NCI-H526 treated with DMSO at 0.1 percent for 48 hours (cell line): ENCODE results near the gene LYST.
"Not testable (repeated sequence)": the region's sequence is repeated elsewhere in the genome, so short reads cannot be mapped to it uniquely, and the experiment has no call there.

Source experiments
- DNase-seq: peaks from one replicate; lab custom pipeline; 2025; lab: John Stamatoyannopoulos, UW

LYST gene

DNA sequence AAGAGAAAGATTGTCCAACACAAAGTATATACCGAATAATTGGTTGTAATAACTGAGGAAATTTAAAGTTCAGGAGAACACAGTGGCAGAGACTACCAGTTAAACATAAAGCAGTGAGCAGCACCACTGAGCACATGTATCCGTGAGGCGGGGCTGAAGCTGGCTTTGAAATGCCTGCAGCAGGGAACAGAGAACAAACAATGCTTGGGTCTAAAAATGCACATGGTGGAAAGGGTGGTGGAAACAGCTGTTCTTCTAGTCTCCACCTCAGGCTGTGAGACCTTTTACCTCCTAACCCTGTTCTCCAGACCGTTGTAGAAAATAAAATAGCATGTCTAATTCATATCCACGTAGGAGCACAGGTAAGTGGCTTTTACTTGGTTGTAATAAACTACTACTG, 209.4 kb downstream of the LYST start:
- DNase-seq: no peak

GRCh38 chr1:235652364-235652763, 214.3 kb downstream of the LYST start:
- DNase-seq: no peak

- no peak for DNase-seq
Observed at GRCh38 chr1:235651170-235651806, 215.4 kb downstream of the LYST start.

- no peak for DNase-seq
Observed at GRCh38 chr1:235650341-235651169, 216.2 kb downstream of the LYST start.

DNA sequence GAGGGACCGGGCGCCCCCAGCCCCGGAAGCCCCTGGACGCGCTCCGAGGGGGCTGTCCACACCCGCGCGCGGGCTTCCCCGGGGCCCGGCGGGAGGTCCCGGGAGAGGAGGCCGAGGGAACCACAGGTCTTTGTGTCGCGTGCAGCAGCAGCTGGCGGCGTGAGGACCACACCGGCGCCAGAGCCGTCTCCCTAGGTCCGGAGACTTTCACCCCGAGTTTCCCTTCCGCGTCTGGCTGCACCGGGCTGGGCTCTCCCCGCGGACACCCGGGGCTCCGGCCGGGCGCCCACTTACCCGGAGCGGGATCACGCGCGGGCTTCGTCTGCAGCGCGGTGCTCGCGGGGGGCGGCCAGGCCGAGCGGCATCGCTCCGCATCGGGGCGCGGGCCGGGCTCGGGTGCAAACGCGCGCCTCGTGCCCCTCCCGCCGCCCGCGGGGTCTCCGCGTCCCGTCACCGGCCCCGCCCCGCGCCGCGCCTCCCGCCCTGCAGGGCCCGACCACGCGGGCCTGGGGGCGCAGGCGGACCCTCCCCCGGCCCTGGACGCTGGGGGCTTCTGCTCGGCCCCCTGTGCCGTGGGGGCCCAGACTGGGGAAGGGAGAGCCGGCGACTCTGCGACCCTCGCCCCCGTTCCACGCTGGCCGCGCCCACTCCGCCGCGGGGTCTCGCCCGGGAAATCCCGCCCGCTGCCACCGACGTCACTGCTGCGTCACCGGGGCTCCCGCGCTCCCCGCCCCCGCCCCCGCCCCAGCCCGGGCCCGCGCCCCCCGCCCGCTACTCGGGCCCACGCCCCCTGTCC, 217.1 kb downstream of the LYST start, which contains the start of gene GNG4:
TSS of gene GNG4 (minus strand) at position 417 of the 796 bp plus-strand sequence. CDS start 65,946 bp downstream, outside the sequence.
- no peak for DNase-seq

DNA sequence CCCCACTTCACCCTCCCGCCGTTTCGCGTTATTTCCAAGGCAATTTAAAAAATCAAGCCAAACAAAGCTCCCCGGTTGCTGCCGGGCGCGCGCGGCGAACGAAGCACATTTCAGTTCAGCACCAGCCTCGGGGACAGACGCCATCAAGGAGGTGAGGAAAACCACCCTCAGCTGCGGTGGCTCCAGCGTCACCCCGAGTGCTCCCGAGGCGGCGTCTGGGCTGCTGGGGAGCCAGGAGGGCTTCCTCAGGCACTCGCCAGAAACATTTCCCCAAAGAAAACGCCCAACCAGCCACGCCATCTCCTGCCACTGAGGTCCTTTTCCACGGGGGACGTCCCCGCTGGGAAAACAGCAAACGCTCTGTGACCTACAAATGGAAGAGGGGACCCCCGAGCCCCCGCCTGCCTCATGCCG, 217.7 kb downstream of the LYST start:
- no peak for DNase-seq

- no peak for DNase-seq
Observed at GRCh38 chr1:235648407-235648907, 218.2 kb downstream of the LYST start.

GRCh38 chr1:235647537-235647936, 219.2 kb downstream of the LYST start:
- DNase-seq: not testable (repeated sequence)

DNA sequence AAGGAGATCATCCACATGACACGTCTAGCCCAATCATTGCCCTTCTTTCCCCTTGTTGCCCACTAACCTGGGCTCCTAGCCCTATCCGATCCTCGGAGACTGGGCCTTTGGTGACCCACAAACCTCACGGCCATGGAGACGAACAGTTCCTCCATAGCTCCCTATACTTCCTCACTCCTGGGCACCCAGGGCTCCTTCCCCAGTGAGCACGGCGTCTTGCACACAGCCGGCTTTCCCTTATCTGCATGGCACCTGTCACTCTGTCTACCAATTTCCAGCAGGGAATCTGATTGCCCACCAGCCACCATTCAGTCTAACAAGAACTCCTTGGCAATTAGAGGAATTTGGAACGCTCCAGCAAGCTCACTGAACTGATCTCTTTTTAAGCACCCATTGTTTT, 220.2 kb downstream of the LYST start:
- no peak for DNase-seq

DNA sequence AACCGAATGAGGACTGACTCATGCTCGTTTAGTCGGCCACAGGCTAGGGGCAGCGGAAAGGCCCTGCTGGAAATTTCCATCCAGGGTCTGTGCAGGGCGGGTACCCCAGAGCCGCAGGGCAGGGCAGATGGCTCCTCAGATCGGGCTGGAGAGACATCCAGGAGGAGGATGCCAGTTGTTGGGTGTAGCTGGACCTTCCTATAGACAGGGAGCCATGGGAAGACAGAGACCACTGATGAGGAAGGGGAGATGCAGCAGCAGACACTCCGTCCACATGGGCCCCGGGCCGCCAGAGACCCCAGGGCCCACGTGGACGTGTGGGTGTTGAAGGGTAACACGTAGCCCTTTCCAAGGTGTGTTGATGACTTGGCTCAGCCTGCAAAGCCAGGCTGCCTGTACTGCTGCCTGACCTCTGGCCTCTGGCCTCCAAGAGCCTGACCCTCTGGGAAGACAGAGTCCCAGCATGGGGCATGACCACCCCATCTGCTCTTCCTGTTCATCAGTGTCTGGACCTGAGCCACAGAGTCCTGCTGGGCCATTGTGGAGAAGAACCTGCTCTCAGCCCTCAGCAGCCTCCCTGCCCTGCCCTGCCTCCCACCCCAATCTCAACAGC, 221.9 kb downstream of the LYST start:
- DNase-seq: no peak

GRCh38 chr1:235643837-235644692, 222.6 kb downstream of the LYST start:
- DNase-seq: no peak

DNA sequence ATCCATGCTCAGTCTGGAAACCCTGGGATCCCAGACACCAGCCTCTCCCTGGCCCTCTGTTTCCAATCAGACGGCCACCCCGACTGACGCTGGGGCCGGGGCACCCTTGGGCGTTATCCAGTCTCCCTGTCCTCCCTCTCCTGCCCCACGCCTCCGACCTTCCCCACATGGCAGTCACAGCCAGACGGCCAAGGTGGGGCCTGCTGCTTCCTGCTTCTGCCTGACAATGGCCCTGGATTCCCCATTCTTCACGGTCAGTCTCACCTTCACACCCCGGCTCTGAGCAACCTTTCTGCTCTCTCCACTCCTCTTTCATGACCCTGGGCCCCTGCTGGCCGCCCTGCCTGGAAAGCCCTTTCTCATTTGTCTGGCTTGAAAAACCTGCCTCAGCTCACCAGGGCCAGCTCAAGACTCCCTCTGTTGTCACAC, 223.7 kb downstream of the LYST start:
- no peak for DNase-seq

DNA sequence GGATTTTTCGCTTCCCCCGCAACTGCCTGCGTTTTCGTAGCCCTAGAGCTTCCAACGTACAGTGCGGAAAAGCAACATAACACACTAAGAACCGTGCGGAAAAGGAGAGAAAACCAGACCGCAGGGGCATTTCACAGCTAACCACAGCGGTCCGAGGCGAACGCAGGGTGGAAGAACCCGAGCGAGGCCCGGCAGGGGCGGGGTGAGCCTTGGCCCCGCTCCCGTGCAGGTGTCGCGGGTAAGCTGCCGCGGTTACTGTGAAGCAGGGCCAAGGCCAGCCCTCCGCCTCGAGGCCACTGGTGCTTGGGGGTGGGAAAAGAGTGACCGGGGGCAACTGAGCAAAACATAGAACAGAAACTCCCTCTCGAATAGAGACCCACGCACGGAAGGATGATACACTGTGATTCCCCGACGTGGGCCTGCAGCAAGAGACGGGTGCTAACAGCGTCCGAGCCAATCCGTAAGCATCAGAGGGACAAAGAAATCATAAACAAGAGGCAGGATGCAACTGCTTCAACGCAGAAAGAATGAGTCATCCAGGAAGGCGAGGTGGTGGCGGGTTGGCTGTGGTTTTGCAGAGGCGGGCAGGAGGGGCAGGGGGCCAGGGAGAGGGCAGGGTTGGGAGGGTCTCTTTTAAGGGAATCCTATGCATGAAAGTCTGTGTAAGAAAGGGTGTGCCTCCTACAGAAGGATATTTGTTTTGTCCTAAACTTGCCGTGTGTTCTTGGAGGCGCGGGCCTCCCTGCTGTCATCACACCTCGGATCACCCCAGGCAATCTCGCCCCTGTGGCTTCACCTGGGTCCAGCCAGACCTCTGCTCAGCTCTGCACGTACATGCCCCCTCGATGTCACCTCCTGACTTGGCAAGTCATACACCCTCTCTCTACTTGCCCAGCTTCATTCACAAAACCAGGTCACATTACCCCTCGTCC, 224.4 kb downstream of the LYST start:
- DNase-seq: no peak

GRCh38 chr1:235640580-235640979, 226.1 kb downstream of the LYST start:
- DNase-seq: no peak

DNA sequence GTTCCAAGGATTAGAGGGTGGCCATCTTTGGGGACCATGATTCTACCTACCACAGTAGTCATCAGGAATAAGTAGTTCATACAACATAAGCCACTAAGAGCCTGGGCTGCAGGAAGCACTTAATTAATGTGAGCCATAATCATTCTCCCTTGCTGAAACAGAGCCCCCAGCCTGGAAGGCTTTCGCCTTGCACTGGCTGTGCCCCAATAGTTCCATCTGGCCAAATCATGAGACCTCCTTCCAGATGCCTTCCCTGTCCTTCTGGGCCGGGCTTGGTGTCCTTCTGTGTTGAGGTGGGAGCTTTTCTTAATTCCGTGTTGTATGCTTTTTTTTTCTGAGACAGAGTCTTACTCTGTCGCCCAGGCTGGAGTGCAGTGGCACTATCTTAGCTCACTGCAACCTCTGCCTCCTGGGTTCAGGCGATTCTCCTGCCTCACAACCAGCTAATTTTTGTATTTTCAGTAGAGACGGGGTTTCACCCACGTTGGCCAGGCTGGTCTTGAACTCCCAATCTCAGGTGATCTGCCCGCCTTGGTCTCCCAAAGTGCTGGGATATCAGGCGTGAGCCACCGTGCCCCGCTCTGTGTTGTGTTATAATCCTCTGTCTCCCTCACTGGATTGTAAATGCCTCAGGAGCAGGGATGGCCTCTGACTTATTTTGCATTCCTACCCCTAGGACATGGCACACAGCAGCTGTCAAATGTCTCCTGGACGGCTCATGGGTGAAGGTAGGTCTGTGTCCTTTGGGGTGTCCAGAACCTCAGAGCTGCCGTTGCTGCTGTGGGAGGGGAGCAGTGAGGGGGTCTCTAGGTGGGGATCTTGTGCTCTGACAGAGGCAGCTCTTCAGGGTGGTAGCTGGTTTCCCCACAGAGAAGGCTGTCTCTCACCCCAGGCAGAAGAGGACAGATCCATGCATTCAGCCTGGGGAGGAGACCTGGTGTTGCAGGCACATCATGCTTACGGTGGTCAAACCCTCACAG, 227.2 kb downstream of the LYST start:
- DNase-seq: no peak

GRCh38 chr1:235638612-235639011, 228.1 kb downstream of the LYST start:
- not testable (repeated sequence) for DNase-seq

DNA sequence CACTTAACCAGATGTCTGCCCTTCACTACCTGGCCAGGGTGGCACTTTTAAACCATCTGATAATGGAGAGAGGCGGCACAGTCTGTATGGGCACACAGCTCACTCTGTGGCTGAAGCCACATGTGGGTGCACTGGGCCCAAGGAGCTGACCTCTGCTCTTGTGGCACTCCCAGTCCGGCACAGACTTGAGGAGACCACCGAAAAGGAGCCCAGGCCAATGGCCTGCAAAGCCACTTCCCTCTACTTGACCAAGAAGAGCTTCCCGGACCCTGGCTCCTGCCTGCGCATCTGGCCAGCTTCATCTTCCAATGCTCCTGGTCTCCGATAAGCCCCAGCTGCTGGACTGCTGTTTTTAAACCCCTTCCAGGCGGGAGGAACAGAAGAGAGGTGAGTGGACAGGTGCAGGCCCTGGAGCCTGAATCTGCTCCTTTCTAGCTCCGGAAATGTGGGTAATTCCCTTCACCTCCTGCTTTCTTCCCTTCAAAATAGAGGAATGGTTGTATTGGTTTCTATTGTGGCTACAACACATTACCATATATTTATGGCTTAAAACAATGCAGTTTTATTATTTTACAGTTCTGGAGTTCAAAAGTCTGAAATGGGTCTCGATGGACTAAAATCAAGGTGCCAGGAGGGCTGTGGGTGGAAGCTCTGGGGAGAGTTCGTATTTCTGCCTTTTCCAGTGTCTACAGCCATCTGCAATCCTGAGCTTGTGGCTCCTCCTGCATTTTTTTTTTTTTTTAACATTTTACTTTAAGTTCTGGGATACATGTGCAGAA, 228.8 kb downstream of the LYST start:
- no peak for DNase-seq
